ENCODE results near the gene CLASP2.
A peak's percentile ranks its signal among the peaks of the same experiment; 100 is the strongest.

CLASP2 gene

DNA sequence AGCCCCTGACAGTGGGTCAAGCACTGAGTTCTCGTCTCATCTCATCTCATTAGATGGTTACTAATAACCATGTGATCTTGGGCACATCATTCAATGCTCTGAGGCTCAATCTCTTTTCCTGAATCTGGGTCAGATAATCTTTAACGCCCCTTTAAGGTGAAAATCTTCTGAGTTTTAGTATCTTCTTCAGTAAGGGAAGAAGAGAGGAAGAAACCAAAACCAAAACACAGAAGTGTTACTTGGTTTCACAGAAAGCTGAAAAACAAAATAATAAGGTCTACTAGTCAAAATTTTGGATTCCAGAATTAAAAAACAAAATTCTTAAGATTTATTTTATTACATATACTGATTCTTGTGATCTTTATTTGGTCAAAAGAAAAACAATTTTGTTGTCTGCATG is 78.2 kb downstream of the CLASP2 start:
- no peak for DNase-seq

GRCh38 chr3:33637482-33637881 is 80.6 kb downstream of the CLASP2 start:
- no peak for DNase-seq

DNA sequence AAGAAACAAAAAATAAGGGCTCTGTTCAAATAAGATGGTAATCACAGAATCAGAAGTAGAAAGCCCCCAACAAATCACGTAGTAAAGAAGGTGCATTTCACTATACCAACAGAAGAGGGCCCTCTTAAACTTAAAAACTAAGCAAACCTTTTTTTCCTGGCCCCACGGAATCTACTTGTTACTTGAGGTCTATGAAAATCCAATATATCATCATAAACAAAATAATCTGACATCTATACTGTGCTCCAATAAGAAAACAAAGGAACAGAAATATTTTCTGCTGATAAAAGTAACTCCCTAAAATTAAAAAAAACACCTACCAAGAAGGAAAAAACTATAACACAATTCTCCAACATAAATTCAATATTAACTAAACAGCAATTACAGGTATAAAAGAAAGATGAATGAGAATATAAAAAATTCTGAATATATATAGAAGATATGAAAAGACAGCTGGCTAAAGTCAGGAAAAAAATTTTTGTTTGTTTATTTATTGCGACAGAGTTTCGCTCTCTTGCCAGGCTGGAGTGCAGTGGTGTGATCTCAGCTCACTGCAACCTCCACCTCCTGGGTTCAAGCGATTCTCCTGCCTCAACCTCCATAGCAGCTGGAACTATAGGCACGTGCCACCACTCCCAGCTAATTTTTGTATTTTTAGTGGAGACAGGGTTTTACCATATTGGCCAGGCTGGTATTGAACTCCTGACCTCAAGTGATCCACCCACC is 81.8 kb downstream of the CLASP2 start:
- peak in 1 of 58 donors; percentile 3 for DNase-seq

DNA sequence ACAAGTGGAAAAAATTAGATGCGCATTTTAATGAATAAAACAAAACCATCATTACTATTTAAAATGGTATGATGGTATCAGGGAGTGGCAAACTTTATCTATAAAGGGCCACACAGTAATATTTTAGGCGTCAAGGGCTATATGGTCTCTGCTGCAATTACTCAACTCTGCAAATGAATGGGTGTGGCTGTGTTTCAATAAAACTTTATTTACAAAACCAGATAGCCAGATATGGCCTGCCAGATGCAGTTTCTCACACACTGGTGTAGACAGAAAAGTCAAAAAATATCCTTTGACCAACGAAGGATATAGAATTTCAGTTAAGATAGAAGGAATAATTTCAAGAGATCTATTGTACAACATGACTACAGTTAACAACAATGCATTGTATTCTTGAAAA is 83.8 kb downstream of the CLASP2 start:
- DNase-seq, result no peak

GRCh38 chr3:33629219-33629618 is 88.8 kb downstream of the CLASP2 start:
- no peak for DNase-seq

- DNase-seq, result no peak
Observed at GRCh38 chr3:33624756-33625155, 93.3 kb downstream of the CLASP2 start.

- no peak for DNase-seq
Observed at GRCh38 chr3:33613041-33613440, 105.0 kb downstream of the CLASP2 start.

GRCh38 chr3:33612607-33613006 is 105.4 kb downstream of the CLASP2 start:
- DNase-seq, result no peak

GRCh38 chr3:33602829-33603228 is 115.2 kb downstream of the CLASP2 start:
- DNase-seq, result no peak

GRCh38 chr3:33597257-33597689 is 120.8 kb downstream of the CLASP2 start:
- DNase-seq, result no peak

- DNase-seq, result no peak
Observed at GRCh38 chr3:33592999-33593398, 125.1 kb downstream of the CLASP2 start.

GRCh38 chr3:33590541-33590940 is 127.5 kb downstream of the CLASP2 start:
- DNase-seq, result no peak

GRCh38 chr3:33586402-33586801 is 131.7 kb downstream of the CLASP2 start:
- DNase-seq, result no peak

DNA sequence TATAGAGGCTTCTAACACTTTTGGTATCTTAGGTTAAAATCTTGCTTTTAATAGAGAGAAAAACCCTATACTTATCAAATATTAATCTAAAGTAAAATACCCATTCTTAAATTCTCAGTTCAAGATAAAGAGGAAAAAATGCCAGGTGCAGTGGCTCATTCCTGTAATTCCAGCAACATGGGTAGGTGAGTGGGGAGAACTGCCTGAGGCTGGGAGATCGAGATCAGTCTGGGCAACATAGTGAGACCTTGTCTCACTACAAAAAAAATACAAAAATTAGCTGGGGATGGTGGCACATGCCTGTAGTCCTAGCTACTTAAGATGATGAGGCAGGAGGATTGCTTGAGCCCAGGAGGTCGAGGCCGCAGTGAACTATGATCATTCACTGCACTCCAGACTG is 135.8 kb downstream of the CLASP2 start:
- DNase-seq, result no peak

DNA sequence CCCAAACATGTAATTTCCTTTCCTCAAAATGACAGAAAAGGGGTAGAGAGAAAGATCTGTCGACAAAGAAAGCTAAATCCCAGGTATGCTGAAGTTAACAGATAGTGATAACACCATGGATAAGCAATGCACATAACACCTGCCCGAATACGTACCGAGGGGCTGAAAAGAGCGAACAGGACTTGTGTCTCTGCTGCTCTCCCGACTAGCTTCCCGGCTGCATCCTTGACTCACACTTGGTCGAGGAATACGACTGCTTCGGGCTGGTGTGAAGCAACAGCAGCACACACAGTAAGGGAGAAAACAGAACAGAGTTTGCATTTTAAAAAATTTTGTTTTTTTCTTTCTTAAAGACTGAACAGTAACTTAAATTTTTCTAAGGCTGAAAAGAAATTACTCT is 136.4 kb downstream of the CLASP2 start:
- peak in 1 of 58 donors; percentile 6 for DNase-seq

- no peak for DNase-seq
Observed at GRCh38 chr3:33579840-33580239, 138.2 kb downstream of the CLASP2 start.

GRCh38 chr3:33579178-33579510 is 138.9 kb downstream of the CLASP2 start:
- no peak for DNase-seq

- no peak for DNase-seq
Observed at GRCh38 chr3:33578325-33579177, 139.5 kb downstream of the CLASP2 start.

- DNase-seq, result no peak
Observed at GRCh38 chr3:33577588-33577987, 140.5 kb downstream of the CLASP2 start.

DNA sequence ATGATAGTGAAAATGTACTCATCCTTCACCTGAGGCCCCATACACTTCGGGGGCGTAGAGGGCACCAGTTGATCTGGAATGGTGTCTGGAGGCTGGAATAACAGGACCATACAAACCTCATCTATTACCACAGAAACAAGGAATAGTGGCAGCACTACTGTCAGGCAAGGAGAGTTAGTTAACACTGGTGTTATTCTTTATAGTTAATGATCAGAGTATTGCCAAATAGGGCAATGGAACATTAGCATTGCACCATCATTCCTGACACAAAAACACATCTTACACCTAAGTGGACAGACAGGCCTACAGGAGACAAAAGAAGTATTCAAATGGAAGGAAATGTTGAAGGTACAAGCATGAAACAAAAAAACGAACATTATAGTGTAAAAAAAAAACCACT is 140.9 kb downstream of the CLASP2 start:
- DNase-seq, result no peak

GRCh38 chr3:33575311-33575710 is 142.7 kb downstream of the CLASP2 start:
- no peak for DNase-seq

DNA sequence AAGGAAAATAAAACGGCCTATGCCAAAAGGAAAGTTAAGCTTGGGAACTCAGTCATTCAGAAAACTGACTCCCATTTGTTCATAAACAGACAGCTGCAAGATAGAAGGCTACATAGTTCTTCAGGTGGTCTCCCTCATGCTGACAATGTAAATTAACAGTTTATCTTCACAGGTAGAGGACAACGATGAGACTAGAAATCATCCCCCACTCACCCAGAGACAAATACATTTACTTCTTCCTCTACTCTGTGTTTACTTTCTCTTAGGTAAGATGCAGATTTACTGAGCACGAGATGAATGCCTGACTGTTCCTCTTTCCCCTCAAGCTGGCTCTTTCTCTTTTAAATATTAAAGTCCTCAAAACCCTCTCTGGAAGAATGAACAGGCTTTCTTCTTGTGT is 160.2 kb downstream of the CLASP2 start:
- DNase-seq, result no peak

GRCh38 chr3:33557279-33557678 is 160.8 kb downstream of the CLASP2 start:
- no peak for DNase-seq
